Islet precursor cell (in vitro differentiated cells): ENCODE data around the gene GCGR.

ENCODE experiments used
- DNase-seq: peaks from one replicate; pipeline ENCODE4 v3.0.0-alpha.2; 2018

GCGR gene

DNA sequence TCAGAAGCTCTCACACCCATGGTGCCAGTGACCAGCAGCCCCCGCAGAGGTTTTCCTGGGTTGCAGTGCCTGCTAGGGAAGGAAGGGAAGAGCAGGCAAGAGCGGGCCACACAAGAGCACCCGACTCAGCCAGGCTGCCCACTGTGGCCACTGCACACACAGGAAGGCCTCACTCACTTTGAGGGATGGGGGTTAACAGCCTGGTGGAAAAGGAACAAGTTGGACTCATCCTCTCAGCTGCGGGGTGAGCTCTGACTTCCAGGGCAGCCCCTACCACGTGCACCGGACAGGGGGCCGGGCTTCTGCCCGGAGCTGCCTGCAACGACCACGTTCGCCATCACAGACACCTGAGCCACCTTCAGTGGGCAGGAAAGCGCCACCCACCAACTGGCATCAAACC lies 48.3 kb downstream of the GCGR start:
- no peak for DNase-seq

DNA sequence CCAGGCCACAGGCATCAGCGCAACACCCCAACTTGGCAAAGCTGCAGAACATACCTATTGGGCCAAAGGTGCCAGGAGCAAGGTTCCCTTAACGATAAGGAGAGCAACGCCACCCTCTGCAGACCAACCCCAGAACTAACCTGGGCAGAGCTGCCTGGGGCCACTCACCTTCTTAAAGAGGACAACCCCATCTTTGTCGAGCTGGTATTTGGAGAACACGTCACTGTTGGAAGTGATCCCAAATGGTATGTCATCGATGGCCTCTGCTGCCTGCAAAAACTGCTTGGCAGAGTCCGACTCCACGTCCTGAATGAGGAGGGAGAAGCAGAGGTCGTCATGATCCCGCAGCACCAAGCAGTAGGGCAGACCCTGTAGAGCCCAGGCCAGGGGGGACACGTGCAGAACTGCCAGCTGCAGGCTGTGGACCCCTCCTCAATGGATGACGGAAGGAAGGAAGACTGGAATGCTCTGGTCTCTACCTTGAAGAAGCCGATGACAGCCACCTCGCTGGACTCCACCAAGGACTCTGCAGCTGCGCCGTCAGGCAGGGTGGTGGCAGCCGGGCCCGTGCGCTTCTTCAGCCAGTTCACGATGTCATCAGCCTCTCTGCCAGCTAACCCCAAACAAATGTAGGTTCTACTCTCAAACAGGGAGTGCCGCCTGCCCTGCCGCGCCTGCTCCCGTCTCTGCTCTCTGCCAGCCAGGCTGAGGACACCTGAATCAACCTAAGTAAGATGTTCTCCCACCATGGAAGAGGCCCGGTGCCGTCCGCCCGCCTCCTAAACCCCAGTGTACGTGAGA lies 51.2 kb downstream of the GCGR start:
- no peak for DNase-seq

DNA sequence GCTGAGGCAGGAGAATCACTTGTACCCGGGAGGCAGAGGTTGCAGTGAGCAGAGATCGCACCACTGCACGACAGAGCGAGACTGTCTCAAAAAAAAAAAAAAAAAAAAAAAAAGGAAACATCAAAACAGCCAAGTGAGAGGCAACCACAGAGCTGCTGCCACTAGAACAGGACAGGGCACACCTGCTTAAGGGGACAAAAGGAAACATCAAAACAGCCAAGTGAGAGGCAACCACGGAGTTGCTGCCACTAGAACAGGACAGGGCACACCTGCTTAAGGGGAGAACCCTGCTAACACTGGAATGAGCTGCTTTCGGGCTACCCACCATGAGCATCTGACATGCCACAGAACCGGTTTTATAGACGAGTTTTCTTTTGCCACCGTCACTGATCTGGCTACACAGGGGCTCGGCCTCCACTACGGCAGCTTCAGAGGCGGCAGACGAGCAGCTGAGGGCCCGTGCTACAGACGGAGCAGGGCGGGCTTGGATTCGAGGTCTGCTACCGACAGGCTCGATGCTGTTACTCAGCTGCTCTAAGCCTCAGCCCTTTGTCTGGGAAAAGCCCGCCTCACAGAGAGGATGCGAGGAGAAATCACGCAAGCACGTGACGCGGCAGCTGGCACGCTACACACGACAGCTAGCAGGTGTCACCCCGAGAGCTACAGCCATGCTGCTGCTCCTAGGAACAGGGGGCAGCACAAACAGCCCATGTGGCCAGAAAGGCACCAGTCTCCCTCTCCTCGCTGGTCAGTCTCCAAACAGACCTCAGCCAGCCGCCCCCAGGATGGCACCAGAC lies 54.4 kb downstream of the GCGR start:
- DNase-seq: no peak

DNA sequence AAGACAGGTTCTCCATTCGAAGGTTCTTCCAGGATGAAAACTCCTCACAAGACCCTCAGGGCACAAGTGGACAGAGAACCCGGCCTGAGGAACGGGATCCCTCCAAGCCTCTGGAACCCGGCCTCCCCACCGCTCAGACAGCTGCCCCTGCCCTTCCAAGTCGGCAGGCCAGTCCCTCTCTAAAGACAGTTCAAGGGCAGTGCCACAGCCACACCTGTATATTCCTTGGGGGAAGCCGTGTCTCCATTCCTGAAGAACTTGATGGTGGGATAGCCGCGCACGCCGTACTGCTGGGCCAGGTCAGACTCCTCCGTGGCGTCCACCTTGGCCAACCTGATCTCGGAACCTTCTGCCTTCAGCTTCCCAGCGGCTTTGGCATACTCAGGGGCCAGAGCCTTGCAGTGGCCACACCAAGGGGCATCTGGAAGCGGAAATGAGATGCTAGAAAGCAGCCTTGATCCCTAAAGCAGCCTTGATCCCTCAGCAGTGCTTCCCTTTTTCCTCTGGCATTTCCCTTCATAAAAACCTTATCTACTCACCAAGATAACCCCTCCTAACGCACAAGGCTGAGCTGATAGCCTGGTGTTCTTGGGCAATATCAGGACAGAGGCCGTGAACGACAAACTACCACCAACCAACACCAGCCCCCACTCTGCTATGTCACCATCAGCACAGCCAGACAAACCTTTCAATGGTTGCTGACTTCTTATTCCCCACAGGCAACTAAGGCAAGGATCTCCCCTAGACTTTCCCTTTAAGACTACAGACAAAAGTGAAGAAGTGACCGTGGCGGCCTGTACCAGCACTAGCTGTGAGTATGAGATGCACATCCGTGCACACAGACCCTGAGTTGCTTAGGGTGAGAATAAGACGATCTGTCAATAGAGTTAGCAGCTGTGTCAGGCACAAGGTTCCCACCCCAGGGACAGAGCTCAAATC lies 55.3 kb downstream of the GCGR start:
- no peak for DNase-seq

DNA sequence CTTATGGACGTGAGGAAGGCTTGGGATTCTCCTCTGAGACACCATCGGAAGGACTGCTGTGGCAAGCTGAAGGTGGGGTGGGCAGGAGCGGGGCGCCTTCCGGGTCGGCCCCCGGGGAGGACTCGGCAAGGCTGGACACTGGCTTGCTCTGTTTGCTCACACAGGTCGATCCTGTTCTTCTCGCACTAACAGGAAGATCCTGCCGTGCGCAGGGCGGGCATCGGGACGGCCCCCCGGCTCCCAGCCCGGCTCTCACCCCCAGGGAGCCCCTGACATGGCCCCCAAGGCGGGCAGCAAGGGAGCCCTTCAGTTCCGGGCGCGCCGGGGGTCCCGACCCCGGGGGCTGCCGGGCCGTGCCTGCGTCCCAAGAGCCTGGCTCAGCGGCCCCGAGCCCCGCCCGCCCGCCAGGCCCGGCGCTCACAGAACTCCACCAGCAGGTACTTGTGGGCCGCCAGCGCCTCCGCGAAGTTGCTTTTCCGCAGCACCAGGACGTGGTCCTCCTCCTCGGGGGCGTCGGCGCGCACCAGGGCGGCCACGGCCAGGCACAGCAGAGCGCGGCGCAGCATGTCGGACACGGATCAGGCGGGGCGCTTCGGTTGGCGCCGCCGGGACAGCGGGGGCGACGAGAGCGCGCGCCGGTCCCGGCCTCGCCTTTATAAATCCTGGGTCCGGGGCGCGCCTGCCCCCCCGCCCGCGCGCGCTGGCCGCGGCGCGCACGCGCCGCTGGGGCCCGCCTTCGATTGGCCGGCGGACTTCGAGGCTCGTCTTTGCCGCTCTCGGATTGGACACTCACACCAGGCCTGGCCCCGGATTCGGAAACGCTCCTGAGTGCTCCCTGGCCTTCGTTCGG lies 56.2 kb downstream of the GCGR start, which contains the start of gene P4HB:
TSS of gene P4HB (minus strand) at position 630 of the 850 bp plus-strand sequence. CDS start at position 566, 64 bp downstream.
- no peak for DNase-seq

DNA sequence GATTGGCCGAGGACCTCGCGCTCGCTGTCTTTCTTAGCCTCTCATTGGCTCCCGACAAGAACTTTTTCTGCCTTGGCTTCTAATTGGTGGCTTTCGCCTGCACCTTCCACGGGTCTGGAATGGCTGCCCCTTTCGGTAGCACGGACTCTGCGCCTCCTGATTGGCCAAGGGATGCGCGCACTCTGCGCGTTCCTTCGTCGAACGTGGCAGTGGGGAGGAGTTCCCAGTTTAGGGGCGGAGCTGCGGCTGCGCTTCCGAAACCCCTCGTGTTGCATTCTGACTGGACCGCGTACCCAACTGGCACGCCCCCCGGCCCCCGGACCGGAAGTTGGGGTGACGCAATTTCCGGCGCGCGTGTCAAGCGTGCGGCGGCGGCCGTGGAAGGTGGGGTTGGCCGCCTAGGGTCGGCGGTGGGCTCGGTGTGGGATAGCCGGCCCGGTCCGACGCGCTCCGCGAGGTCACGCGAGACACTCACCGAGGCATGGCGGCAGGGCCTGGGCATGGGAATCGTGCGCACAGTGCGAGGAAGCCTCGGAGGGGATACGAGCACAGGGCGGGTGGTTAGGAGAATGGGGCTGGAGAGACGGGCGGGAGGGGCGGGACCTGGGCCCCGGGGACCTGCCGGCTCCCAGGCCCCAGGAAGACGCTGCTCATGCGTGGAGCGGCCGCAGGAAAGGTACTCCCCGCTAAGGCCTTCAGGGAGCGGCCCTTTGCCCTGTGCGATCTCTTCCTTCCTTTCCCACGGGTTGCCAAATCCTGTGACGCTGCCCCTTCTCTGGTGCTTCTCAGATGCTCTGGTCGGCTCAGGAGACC lies 57.0 kb downstream of the GCGR start:
- peak; percentile 100 for DNase-seq

DNA sequence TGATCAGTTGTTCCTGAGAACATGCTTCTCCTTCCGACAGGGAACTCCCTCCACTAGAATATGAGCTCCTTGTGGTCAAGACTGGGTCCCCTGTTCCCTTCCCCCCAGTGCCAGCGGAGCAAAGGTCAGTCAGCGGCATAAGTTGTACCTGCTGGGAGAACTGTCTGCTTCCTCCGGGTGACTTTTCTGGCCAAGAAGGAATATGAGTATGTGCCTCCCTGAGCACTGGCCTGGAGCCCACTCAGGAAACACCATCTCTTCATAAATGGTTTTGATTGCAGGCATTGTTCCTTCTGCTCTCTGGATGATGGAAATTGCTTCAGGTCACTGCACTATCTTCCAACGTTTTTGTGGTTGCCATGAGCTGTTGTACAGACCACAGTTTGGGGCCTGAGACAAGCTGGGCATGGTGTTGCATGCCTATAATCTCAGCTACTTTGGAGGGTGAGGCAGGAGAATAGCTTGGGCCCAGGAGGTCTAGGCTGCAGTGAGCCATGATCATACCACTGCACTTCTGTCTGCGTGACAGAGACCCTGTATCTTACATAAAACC lies 59.2 kb downstream of the GCGR start:
- no peak for DNase-seq
